Activated naive CD4-positive, alpha-beta T cell (primary cell): Measurements from ENCODE around the gene RIMS4.

Source experiments
- DNase-seq, 4 experiments: peaks; one replicate each; lab custom pipeline; 2025; lab: John Stamatoyannopoulos, UW

Gene RIMS4

DNA sequence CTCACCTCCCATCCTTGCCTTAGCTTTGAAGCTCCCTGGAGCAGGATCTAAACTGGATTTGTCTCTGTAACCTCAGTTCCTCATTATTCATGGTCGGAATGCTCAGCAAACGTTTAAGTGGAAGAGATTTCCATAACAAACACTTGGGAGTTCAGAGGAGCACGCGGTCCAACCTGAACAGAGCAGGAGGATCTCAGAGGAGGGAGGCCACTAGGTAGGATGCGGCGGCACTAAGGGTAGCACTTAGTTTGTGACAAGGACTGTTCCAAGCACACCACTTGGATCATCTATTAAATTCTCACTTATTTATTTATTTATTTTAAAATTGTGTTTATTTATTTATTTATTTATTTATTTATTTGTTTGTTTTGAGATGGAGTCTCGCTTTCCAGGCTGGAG is 108.5 kb downstream of the RIMS4 start:
- no peak for DNase-seq
